ENCODE results near the gene TGM2.

- TF ChIP-seq CTCF (optimal IDR thresholded peaks at IDR 0.05 in 1 of 3, IDR thresholded peaks at IDR 0.05 in 1 of 3, conservative IDR thresholded peaks at IDR 0.05 in 1 of 3; ENCODE audit: extremely low read depth in 1 of 3, insufficient read depth in 2 of 3, low read length in 3 of 3) = no peak
- no peak for TF ChIP-seq EZH2 (IDR thresholded peaks at IDR 0.05; ENCODE audit: low read length)
Observed at GRCh38 chr20:38132910-38133501, 32.1 kb downstream of the TGM2 start.
